NCI-H2227 (cell line): ENCODE data around the gene SPDEF.

Experiments used
- DNase-seq: peaks from one replicate; lab custom pipeline; 2025; ENCODE audit not compliant: unreplicated experiment; lab: John Stamatoyannopoulos, UW

SPDEF gene

DNA sequence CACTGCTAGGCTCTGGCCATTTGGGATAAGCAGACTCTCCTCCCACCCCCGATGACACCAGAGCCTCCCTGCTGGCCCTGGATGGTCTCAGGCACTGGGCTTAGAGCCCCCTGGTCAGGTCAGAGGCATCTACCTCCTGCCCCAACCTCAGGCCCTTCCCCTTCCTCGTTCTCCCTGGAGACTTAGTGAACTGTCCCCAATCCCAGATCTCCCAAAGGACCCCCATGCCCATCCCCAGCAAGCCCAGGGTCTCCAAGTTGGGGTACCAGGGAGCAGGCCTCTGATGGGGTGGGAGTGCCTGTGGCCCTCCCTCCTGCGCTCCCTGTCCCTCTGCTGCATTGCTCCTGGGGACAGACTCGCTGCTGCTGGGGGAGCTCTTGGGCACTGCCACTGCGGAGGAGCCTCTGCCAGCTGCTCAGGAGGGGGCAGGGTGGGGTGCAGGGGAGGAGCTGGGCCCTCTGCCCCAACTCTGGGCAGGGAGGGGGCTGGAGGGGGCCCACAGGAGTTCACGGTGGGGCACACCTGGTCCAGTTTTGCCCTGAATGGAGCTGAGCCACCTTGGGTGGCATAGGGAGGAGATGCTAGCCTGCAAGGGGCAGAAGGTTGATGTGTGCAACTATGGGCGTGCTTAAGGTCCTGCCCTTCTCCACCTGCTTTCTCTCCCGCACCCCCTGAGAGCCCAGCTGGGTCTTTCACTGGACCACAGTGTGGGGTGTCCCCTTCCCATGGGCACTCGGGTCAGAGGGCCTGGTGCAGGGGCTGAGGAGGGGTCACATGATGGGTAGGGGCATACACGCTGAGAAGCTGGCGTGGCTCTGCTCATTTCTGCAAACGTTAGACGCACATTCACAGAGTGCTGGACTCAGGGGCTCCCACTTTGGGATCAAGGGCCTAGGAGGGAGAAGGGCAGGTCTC, 40.4 kb downstream of the SPDEF start:
- no peak for DNase-seq

GRCh38 chr6:34514593-34515472, 41.3 kb downstream of the SPDEF start:
- peak; percentile 95 for DNase-seq

DNA sequence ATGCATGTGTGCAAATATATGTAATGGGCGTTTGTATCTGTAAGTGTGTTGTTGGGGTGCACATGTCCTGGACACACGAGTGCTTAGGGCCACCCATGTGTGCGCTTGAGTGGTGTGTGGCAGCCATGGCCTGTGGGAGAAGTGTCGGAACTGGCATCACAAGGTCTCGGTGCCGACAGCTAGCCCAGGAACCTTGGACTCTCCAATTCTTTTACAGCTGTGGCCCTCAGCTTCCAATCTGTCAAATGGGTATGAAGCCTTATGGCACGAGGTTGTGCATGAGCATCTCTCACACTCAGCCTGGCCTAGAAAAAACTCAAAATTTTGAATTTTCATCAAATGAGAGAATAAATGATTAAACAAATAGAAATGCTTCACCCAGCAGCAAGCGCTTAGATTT, 42.0 kb downstream of the SPDEF start:
- no peak for DNase-seq

DNA sequence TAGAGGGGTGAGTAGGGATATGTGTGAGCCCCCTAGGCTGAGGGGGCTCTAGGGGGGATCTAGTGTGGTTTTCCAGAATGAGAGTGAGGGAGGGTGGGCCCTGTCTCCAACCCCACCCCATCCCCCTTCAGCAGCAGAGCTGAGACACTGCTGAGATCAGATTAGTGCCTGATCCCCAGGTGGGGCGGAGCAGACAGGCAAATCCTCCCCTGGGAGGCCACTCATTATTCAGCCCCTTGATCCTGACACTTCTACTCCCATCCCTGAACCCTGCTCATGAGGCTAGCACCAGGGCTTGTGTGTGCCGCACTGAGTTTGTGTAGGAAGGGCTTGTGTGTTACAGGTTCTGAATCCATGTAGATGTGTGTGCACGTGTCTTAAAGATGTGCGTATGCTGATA, 42.5 kb downstream of the SPDEF start:
- peak; percentile 24 for DNase-seq

- DNase-seq = no peak
These were observed 43.4 kb downstream of the SPDEF start for GRCh38 chr6:34512738-34513115.

DNA sequence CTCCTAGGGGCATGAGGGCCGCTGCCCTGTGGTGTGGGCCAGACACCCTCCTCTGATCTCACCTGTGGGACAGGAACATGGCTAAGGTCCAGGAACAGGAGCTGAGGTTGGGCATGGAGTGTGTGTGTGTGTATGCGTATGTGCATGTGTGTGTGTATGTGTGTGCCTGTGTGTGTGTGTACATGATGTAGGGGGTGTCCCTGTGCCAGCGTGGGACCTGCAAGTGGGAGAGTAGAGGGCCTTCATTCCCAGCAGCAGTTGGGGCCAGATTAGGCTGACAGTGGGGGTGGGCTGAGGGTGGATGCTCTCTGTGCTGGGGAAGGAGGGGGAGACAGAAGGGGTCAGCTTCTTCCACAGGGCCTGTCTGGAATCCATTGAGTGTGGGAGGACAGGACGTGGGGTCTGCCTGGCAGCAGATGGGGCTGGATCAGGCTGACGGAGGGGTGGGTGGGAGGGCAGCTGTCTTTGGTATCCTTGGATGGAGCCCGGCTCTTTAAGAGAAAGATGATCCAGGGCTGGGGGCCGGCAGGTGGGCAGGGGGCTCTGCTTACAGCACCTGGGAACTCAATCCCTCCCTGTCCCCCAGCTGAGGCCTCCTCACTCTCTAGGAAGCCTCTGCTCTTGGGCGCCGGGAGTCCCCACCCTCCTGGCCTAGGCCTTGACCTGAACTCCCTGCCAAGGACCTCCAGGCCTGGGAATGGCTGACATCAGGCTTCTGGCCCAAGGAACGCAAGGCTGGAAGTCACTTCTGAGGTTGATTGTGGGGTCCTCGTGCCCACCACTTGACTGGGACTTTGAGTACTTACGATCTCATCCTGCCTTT, 44.0 kb downstream of the SPDEF start:
- no peak for DNase-seq

DNA sequence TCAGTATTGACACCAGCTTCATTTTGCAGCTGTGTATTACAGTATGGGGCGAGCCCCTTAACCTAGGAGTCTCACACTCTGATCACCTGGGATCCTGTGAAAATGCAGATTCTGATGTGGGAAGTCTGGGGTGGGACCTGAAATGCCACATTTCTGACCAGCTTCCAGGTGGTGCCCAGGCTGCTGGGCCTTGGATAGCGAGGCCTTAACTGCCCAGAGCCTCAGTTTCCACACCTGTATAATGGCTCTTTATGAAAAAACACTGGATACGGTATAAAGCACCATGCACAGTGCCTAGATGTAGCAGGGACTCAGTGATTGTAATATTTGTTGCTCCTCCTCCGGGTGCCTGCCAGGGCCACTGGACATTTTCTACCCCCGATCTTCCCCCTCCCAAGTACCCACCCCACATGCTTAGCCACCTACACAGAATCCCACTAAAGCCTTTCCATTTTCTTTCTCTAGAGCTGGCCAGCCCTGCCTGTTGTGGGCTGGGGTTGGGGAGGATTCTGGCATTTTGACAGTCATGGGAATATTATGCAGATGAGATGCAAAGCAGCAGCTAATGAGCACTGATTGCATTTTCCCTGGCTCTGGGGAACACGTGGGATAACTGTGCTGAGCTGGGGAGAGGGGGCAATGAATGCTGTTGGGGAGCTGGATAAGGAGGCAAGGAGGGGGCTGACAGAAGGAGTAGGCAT, 44.8 kb downstream of the SPDEF start:
- DNase-seq = no peak

GRCh38 chr6:34510299-34510698, 45.8 kb downstream of the SPDEF start:
- DNase-seq = no peak

DNA sequence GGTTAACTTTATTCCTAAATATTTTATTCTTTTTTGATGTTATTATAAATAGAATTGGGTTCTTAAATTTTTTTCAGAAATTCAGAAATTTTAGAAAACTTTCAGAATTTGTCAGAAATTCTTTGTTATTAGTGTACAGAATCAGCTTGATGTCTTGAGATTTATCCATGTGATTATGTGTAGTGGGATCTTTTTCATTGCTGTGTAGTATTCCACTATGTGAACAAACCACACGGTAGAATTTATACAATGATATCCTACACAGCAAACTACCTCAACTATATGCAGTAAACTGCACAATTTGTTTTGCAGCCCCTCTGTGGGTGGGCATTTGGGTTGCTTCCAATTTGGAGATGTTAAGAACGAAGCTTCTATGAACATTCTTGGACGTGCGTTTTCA, 46.3 kb downstream of the SPDEF start:
- DNase-seq = no peak

DNA sequence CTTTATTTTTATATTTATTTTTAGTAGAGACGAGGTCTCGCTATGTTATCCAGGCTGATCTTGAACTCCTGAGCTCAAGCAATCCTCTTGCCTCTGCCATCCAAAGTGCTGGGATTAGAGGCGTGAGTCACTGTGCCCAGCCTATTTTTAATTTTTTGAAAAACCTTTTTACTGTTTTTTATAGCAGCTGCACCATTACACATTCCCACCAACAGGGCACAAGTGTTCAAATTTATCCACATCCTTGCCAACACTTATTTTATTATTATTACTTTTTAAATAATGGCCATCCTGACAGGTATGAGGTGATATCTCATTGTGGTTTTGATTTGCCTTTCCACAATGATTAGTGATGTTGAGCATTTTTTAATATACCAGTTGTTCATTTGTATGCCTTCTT, 47.7 kb downstream of the SPDEF start:
- no peak for DNase-seq

GRCh38 chr6:34506718-34507117, 49.4 kb downstream of the SPDEF start:
- DNase-seq = no peak

DNA sequence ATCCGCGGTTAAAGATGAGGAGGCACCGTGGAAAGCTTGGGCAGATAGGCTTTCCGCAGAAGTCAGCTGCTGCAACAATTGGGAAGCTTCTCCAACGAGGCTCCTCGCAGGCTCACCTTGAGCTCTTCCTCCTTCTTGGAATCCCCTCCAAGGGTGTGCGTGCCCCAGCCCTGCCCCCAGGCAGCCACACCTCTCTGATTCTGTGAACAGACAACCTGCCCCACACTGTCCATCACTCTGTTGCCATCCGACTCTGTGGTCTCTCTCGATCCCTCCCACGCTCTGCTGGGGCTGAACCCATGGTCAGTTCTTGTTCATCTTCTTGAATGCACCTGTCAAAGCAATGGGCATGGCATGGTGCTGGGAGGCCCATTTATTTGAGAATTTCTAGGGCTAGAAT, 58.7 kb downstream of the SPDEF start:
- no peak for DNase-seq

DNA sequence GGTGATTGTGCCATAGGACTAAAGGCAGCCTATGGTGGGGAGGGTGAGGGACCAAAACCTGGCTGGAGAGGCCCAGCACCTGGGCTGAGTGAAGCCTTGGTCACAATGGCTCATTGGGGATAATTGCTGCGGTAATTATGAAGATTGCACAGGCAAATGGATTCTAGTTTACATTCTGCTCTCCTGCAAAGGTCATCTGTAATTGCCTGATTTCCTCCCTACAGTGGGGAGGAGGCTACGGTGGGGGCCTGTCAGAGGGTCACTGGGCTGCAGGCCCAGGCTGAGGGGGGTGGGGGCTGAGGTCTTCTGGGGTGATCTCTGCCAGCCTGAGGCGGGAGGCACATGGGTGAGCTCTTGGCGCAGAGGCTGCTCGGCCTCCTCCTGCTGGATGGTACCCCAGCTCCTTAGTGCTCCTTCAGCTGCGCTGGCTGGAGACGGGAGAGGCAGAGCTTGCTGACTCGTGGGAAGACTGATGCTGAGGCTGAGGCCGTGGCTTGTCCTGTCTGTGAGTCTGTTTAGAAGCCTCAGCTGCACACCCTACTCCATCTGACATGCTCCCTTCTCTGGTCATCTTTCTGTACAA, 59.9 kb downstream of the SPDEF start:
- DNase-seq = peak; percentile 45

DNA sequence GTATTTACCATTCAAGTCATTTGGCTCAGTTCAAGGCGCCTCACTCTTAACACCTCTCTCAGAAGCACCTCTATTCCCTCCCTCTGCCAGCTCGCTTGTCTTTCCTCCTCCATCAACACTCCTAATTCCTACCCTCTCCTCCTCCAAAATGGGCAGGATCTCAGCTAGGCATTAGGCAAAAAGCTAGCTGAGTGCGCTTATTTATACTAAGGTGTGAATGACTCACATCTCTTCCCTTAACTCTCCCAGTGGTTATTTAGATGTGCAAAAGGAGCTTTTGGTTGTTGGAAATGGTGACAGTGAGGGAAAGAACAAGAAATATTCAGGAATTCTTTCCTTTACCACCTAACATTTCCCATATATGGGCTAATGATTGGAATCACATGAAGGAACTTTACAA, 61.2 kb downstream of the SPDEF start:
- no peak for DNase-seq

DNA sequence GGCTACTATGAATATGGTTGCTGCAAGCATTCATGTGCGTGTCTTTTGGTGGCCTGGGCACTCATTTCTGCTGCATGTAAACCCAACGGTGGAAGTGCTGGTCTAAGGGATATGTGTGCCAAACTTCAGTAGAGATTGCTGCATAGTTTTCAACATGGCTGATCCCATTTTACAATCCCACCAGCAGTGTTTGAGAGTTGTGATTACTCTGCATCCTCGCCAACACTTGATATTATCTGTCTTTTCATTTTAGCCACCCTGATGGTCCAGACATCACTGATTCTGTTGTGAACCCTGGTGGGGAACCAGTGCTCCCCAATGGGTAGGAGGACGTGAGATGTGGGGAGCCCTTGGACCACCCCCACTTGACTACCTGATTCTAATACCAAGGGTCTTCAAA, 62.8 kb downstream of the SPDEF start:
- no peak for DNase-seq

DNA sequence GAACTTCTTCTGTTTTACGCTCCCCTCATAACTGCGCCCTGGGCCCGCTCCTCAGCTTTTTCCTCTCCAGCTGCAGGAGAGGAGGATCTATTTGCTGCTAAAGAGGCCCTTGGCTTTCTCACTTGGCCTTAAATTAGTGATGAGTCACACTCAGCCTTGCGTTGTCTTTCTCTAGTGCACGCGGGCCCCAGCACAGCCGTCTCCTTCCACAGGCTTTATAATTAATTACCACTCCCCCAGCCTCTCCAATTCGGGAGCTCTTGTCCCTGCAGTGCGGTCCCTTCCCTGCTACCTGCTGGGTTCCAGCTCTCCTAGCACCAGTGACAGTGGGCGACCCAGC, 65.1 kb downstream of the SPDEF start:
- DNase-seq = peak; percentile 79

- peak; percentile 60 for DNase-seq
These were observed 65.6 kb downstream of the SPDEF start for GRCh38 chr6:34490390-34491090.

- DNase-seq = no peak
These were observed 66.8 kb downstream of the SPDEF start for GRCh38 chr6:34489207-34489805.
